Sigmoid colon (tissue), 4 donors: ENCODE measurements around the gene KIF24.

Experiments
- CTCF ChIP-seq, 4 experiments: fragments of 450-650 bp in 3 of 4; fragments of 200-600 bp in 1 of 4; IDR thresholded peaks; one replicate each; pipeline ENCODE4 v1.5.1; 2016 to 2019; ENCODE audit warnings: antibody characterized with exemption in 4 of 4, mild to moderate bottlenecking in 3 of 4, moderate library complexity in 2 of 4
- EP300 ChIP-seq, 4 donors: sonication (generic); formaldehyde crosslinking; IDR thresholded peaks; one replicate each; pipeline ENCODE4 v1.6.1; 2017; ENCODE audit warnings: antibody characterized with exemption in 4 of 4
- POLR2A ChIP-seq, 2 donors: fragments of 450-650 bp; IDR thresholded peaks; one replicate each; pipeline ENCODE4 v1.6.1; 2016; ENCODE audit warnings: antibody characterized with exemption in 2 of 2, mild to moderate bottlenecking in 2 of 2, moderate library complexity in 2 of 2
- POLR2AphosphoS5 ChIP-seq, 4 donors: sonication (generic); formaldehyde crosslinking; IDR thresholded peaks; one replicate each; pipeline ENCODE4 v1.6.1; 2017; ENCODE audit warnings: antibody characterized with exemption in 4 of 4

GRCh38 chr9:34362614-34363214, 33.6 kb upstream of the KIF24 start:
- TF ChIP-seq EP300 (IDR thresholded peaks at IDR 0.05) (no peak), CTCF (IDR thresholded peaks at IDR 0.05) (no peak), POLR2AphosphoS5 (IDR thresholded peaks at IDR 0.05) (no peak), POLR2A (IDR thresholded peaks at IDR 0.05) (no peak)
